ENCODE data around the gene KRTAP8-1.

The KRTAP8-1 gene

GRCh38 chr21:30769724-30770431, 43.2 kb downstream of the KRTAP8-1 start:
- Histone ChIP-seq H3K27me3 (ENCODE audit: control insufficient read depth in 1 of 2, insufficient read depth in 2 of 2, low read length in 2 of 2) (no peaks in the 10 kb centered on the region), H3K9me3 (ENCODE audit: low read length) (no peaks in the 10 kb centered on the region), H3K36me3 (ENCODE audit: insufficient read depth, low read length) (no peaks in the 10 kb centered on the region), H3K27ac (ENCODE audit: low read depth, low read length) (no peak overlapping the region), H3K9ac (ENCODE audit: low read length) (no peak overlapping the region), H3K4me1 (ENCODE audit: insufficient read depth, low read length) (no peaks in the 10 kb centered on the region), H3K4me3 (ENCODE audit: low read depth in 1 of 2, low read length in 2 of 2) (no peak overlapping the region)
